SK-MEL-5 (cell line): ENCODE data around the gene SPTA1. TPM values are rescaled to one million over a fixed set of nuclear protein-coding genes. Genes with fewer than 3 reads are reported as not detected.
"Not testable (repeated sequence)": the region's sequence is repeated elsewhere in the genome, so short reads cannot be mapped to it uniquely, and the experiment has no call there.

Source experiments
- DNase-seq: peaks from one replicate; pipeline ENCODE4 v3.0.0-alpha.2; 2016; ENCODE audit warnings: low read depth, low spot score
- in situ Hi-C: cut with HindIII; loops from 2 replicates; pipeline ENCODE4 v1.10.0; 2016; ENCODE audit warnings: low sequenced_read_pairs, high pct_unique_total_duplicates, low pct_unique_long_range_greater_than_20kb
- total RNA-seq: library from RNA; depleted of rRNA; stranded (reverse); fragments of >200 nt; shearing (Covaris generic); gene quantifications from 2 replicates; pipeline ENCODE4 v1.2.3, GENCODE V29; 2014

The SPTA1 gene
- total RNA-seq, 1 experiment from 2014 or later, result not detected

DNA sequence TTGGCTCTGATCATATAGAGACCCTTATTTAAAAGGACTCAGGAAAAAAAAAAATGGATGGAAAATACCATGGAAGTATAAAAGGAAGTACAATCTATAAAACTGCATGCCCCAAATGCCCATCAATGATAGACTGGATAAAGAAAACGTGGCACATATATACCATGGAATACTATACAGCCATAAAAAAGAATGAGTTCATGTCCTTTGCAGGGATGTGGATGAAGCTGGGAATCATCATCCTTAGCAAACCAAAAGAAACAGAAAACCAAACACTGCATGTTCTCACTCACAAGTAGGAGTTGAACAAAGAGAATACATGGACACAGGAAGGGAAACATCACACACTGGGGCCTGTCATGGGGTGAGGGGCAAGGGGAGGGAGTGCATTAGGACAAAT, 4.6 kb upstream of the SPTA1 start:
- in situ Hi-C loops, DNase-seq: not testable (repeated sequence)

GRCh38 chr1:158689875-158690274, 3.4 kb upstream of the SPTA1 start:
- in situ Hi-C loops, result no loop called here
- DNase-seq, result no peak

- in situ Hi-C loops, result no loop called here
- no peak for DNase-seq
Observed at GRCh38 chr1:158689110-158689509, 2.6 kb upstream of the SPTA1 start.

GRCh38 chr1:158688343-158688742, 1.8 kb upstream of the SPTA1 start:
- not testable (repeated sequence) for DNase-seq

GRCh38 chr1:158687037-158687436, 522 bp upstream of the SPTA1 start:
- in situ Hi-C loops, result no loop called here
- DNase-seq, result no peak

More at GRCh38 chr1:158688343-158688742, 1.8 kb upstream of the SPTA1 start:
- in situ Hi-C loops, result not testable (repeated sequence)

GRCh38 chr1:158685085-158685484, 1.4 kb downstream of the SPTA1 start:
- in situ Hi-C loops, result no loop called here
- no peak for DNase-seq

DNA sequence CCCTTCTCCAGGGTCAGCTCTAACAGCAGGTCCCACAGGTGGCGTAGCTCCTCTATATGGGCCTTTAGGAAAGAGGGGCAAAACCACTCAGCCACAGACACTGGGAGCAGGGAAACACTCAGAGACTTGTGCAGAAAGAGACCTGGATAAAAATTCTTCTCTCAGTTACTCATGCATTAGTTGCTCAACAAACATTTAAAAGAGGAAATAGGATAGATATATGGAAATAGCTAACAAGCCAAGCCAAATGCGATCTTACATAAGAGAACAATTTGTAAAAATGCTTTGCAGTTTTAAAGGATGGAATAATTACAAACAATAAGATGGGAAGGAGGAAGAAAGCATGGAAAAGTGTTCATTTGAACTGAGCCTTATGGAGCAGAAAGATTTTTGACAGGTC, 4.9 kb downstream of the SPTA1 start:
- in situ Hi-C loops, result no loop called here
- DNase-seq, result no peak

DNA sequence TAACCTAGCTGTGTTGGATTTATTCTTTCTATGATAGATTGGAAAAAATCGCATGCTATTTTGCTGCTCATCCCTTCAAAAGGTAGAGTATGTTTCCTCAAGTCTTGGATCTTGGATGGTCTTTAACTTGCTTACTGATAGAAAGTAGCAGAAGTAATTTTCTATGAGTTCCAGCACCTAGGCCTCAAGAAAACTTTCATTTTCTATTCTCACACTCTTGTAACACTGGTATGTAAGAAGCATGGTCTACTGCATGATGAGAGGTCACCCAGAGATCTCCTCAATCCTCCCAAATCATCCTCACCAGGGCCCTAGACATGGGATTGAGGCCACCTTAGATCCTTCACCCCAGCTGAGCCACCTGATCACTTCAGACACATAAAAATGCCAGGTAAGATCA, 7.2 kb downstream of the SPTA1 start:
- no peak for DNase-seq
- in situ Hi-C loops, result no loop called here

- in situ Hi-C loops, result no loop called here
- DNase-seq, result no peak
Observed at GRCh38 chr1:158675563-158676323, 10.8 kb downstream of the SPTA1 start.

- in situ Hi-C loops, result no loop called here
Observed at GRCh38 chr1:158674302-158674701, 12.2 kb downstream of the SPTA1 start.

GRCh38 chr1:158666037-158666436, 20.5 kb downstream of the SPTA1 start:
- DNase-seq, result no peak
- in situ Hi-C loops, result no loop called here

More at GRCh38 chr1:158674302-158674701, 12.2 kb downstream of the SPTA1 start:
- no peak for DNase-seq

DNA sequence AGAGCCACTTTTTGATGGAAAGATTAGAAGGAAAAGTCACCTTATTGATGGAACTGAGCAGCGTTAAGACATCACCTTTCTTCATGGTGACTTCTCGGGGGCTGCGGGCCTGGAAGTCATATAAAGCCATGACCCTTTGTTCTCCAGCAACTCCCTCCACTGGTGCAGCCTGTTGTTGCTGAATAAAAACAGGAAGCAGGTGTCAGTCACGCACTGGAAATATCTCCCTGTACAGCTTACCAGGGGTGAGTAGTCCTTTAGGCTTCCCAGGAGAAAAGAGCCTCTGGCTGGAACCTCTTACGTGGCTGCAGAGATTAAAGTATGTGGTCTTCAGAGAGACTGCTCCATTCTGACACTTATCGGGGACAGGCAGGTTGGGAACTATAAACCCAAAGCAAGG, 31.9 kb downstream of the SPTA1 start:
- no peak for DNase-seq
- in situ Hi-C loops, result no loop called here

- in situ Hi-C loops, result no loop called here
- DNase-seq, result no peak
Observed at GRCh38 chr1:158654086-158654485, 32.4 kb downstream of the SPTA1 start.

- peak; percentile 6 for DNase-seq
- in situ Hi-C loops, result no loop called here
Observed at GRCh38 chr1:158652721-158653334, 33.7 kb downstream of the SPTA1 start.

DNA sequence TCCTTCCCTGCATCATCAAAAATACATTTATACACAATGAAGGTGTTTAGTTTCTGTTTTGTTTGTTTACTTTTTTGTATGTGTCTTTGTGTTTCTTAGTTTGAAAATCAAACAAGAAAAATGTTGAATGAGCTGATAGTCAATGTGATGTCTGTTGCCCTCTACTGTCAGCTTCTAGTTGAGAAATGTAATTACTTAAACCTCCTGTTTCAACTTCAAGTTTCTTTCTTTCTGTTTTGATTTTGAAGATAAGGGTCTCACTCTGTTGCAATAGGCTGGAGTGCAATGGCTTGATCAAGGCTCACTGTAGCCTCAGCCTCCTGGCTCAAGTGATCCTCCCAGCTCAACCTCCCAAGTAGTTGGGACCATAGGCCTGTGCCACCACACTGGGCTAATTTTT, 37.5 kb downstream of the SPTA1 start:
- in situ Hi-C loops, result no loop called here
- peak; percentile 11 for DNase-seq

DNA sequence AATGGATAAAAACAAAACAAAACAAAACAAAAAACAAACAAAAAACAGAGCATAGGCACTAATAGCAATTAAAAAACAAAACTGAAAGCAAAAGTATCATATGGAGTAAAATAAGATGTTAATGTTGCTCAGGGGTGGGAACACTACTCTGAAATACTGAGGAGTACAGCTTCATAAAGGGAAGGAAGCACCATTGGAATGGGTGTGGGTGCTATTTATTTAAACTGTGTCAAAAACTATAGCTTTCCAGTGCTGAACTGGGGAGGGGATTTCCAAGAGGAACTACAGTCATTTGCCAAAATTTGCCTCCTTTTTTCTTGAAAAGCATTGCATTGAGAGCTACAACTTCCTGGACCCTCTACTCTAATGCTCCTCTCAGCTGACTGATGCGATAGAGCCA, 40.0 kb downstream of the SPTA1 start:
- in situ Hi-C loops, result no loop called here
- DNase-seq, result no peak

DNA sequence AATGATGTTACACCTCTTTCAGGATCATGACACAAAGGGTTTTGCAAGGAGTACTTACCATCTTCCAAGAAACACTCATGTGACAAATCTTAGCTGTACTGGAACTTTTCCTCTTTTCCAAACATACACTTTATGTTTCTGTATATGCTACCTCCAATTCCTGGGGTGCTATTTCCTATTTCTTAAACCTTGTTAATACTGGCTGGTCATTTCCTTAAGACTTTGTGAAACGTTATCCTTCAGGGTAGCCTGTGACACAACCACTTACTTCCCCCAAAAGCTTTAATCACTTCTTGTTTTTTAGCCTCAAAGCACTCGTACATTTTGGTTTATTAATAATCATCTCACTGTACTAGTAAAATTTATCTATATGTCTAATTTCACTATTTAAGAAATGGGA, 42.1 kb downstream of the SPTA1 start:
- DNase-seq, result no peak
- in situ Hi-C loops, result no loop called here

- in situ Hi-C loops, result no loop called here
Observed at GRCh38 chr1:158638904-158639303, 47.6 kb downstream of the SPTA1 start.

GRCh38 chr1:158638146-158638545, 48.4 kb downstream of the SPTA1 start:
- in situ Hi-C loops, result no loop called here
- no peak for DNase-seq

More at GRCh38 chr1:158638904-158639303, 47.6 kb downstream of the SPTA1 start:
- no peak for DNase-seq
